HepG2 (cell line): ENCODE results near the gene DNAJC10. TPM values are rescaled to one million over a fixed set of nuclear protein-coding genes. Genes with fewer than 3 reads are reported as not detected.
A peak's percentile ranks its signal among the peaks of the same experiment; 100 is the strongest.

Source experiments
- AGO1 ChIP-seq: fragments of 200-400 bp; formaldehyde crosslinking; IDR thresholded peaks from 2 replicates; pipeline ENCODE4 v1.6.1; 2017; ENCODE audit warnings: mild to moderate bottlenecking, low read depth, low read length, moderate library complexity; ENCODE audit not compliant: poor library complexity, severe bottlenecking
- GFI1 ChIP-seq: sonication (generic); formaldehyde crosslinking; IDR thresholded peaks from 2 replicates; pipeline ENCODE4 v1.5.0; 2020; ENCODE audit warnings: missing genetic modification reagents, mild to moderate bottlenecking, borderline replicate concordance
- PAX8 ChIP-seq: sonication (generic); formaldehyde crosslinking; IDR thresholded peaks from 2 replicates; pipeline ENCODE4 v1.8.0; 2022; ENCODE audit warnings: mild to moderate bottlenecking, missing genetic modification reagents, borderline replicate concordance
- REXO4 ChIP-seq: sonication (generic); formaldehyde crosslinking; IDR thresholded peaks from 2 replicates; pipeline ENCODE4 v1.8.0; 2022; ENCODE audit warnings: missing genetic modification reagents, mild to moderate bottlenecking, borderline replicate concordance
- ZNF430 ChIP-seq: sonication (generic); formaldehyde crosslinking; IDR thresholded peaks from 2 replicates; pipeline ENCODE4 v1.9.0; 2021; ENCODE audit warnings: mild to moderate bottlenecking, missing genetic modification reagents
- ZNF562 ChIP-seq: sonication (generic); formaldehyde crosslinking; IDR thresholded peaks from 2 replicates; pipeline ENCODE4 v1.8.0; 2022; ENCODE audit warnings: missing genetic modification reagents, borderline replicate concordance
- ZNF598 ChIP-seq: sonication (generic); formaldehyde crosslinking; IDR thresholded peaks from 2 replicates; pipeline ENCODE4 v1.5.1; 2020; ENCODE audit warnings: mild to moderate bottlenecking, missing genetic modification reagents, borderline replicate concordance
- polyA plus RNA-seq, 8 experiments: library from polyadenylated mRNA; depleted of rRNA in 3 of 8; stranded (reverse) in 7 of 8; unstranded in 1 of 8; fragments of >200 nt; fragmentation: Illumina TruSeq in 4 of 8; extraction: Trizol in 4 of 8; gene quantifications; 2 replicates each; pipeline versions ENCODE4 v1.2.1 to v1.2.3, GENCODE V29; 2011 to 2016; ENCODE audit warnings: low read depth in 4 of 8, missing spikeins in 1 of 8, mixed read lengths in 1 of 8; ENCODE audit not compliant: insufficient read depth in 1 of 8
- total RNA-seq, 5 experiments: library from RNA; depleted of rRNA; stranded (reverse); fragments of >200 nt; fragmentation: Illumina TruSeq; extraction: Trizol; gene quantifications; 2 replicates each; pipeline ENCODE4 v1.2.3, GENCODE V29; 2016; ENCODE audit warnings: low read depth in 1 of 5
- TF ChIP-seq, protein P1 (sequence below), 2 experiments: sonication (generic) in 1 of 2; formaldehyde crosslinking in 1 of 2; IDR thresholded peaks; 2 replicates each; pipeline versions ENCODE4 v1.6.1 to v1.9.0; 2014 to 2022; ENCODE audit warnings: antibody characterized with exemption in 1 of 2, borderline replicate concordance in 1 of 2, inconsistent platforms in 1 of 2, low read depth in 1 of 2, missing genetic modification reagents in 1 of 2
- TF ChIP-seq, protein P2 (sequence below): sonication (generic); formaldehyde crosslinking; conservative IDR thresholded peaks from 2 replicates; pipeline ENCODE4 v1.4.0; 2020; ENCODE audit warnings: missing genetic modification reagents
- TF ChIP-seq, protein P3 (sequence below): IDR thresholded peaks from 2 replicates; pipeline ENCODE4 v1.6.1; 2018; ENCODE audit warnings: missing genetic modification reagents
- TF ChIP-seq, protein P4 (sequence below): IDR thresholded peaks from 2 replicates; pipeline ENCODE4 v1.6.1; 2016; ENCODE audit warnings: low read depth, borderline replicate concordance
- TF ChIP-seq, protein P5 (sequence below): sonication (generic); formaldehyde crosslinking; IDR thresholded peaks from 2 replicates; pipeline ENCODE4 v1.5.1; 2020; ENCODE audit warnings: mild to moderate bottlenecking, missing genetic modification reagents

Gene DNAJC10
- total and polyA plus RNA-seq, 2 of the 13 experiments (the other 11 are each of a cell fraction or from before 2014, with no cell fraction given), result 44.1 to 178 TPM

DNA sequence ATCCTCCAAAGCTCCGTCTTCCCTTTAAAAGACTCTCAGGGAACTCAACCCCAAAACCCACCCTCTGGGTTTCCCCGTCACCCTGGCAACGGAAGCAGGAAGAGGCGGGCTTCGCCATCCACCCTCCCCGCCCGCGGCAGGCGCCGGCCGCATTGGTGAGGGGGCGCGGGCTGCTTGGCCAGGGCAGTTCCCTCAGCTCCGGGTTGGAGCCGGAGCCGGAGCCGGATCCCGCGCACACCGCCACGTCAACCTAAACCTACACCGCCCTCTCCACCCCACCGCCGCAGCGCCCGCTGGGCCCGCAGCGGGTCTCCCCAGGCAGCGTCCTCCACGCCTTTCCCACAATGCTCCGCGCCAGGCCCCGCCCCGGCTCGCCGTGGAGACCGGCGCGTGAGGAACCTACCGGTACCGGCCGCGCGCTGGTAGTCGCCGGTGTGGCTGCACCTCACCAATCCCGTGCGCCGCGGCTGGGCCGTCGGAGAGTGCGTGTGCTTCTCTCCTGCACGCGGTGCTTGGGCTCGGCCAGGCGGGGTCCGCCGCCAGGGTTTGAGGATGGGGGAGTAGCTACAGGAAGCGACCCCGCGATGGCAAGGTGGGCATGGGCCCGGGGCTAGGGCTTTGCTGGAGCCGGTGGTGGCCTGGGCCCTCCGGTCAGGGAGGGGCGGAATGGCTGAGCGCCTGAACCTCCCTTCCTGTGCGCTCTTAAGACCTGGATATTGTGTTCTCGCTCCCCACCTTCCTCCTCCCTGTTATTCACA lies at the start of gene DNAJC10 (continued):
- TF ChIP-seq ZNF562 (CRISPR knock-in tag) (no peak), ZNF598 (CRISPR knock-in tag) (peak; percentile 91), ZNF430 (CRISPR knock-in tag) (peak; percentile 94), PAX8 (CRISPR knock-in tag) (peak; percentile 94; the same call in 1 of the 2 replicates), AGO1 (no peak), GFI1 (CRISPR knock-in tag) (peak; percentile 63; the same call in 1 of the 2 replicates), REXO4 (0 out of 2 replicates have a peak, but pooled peaks have one; percentile 59)
- TF ChIP-seq, protein P1, sequence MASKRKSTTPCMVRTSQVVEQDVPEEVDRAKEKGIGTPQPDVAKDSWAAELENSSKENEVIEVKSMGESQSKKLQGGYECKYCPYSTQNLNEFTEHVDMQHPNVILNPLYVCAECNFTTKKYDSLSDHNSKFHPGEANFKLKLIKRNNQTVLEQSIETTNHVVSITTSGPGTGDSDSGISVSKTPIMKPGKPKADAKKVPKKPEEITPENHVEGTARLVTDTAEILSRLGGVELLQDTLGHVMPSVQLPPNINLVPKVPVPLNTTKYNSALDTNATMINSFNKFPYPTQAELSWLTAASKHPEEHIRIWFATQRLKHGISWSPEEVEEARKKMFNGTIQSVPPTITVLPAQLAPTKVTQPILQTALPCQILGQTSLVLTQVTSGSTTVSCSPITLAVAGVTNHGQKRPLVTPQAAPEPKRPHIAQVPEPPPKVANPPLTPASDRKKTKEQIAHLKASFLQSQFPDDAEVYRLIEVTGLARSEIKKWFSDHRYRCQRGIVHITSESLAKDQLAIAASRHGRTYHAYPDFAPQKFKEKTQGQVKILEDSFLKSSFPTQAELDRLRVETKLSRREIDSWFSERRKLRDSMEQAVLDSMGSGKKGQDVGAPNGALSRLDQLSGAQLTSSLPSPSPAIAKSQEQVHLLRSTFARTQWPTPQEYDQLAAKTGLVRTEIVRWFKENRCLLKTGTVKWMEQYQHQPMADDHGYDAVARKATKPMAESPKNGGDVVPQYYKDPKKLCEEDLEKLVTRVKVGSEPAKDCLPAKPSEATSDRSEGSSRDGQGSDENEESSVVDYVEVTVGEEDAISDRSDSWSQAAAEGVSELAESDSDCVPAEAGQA (IDR thresholded peaks at IDR 0.05; ENCODE audit: low read depth), result peak; percentile 68
- TF ChIP-seq, protein P1 (CRISPR knock-in tag; IDR thresholded peaks at IDR 0.05; ENCODE audit: borderline replicate concordance), result 0 out of 2 replicates have a peak, but pooled peaks have one; percentile 36
- TF ChIP-seq, protein P2, sequence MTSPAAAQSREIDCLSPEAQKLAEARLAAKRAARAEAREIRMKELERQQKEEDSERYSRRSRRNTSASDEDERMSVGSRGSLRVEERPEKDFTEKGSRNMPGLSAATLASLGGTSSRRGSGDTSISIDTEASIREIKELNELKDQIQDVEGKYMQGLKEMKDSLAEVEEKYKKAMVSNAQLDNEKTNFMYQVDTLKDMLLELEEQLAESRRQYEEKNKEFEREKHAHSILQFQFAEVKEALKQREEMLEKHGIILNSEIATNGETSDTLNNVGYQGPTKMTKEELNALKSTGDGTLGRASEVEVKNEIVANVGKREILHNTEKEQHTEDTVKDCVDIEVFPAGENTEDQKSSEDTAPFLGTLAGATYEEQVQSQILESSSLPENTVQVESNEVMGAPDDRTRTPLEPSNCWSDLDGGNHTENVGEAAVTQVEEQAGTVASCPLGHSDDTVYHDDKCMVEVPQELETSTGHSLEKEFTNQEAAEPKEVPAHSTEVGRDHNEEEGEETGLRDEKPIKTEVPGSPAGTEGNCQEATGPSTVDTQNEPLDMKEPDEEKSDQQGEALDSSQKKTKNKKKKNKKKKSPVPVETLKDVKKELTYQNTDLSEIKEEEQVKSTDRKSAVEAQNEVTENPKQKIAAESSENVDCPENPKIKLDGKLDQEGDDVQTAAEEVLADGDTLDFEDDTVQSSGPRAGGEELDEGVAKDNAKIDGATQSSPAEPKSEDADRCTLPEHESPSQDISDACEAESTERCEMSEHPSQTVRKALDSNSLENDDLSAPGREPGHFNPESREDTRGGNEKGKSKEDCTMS (CRISPR knock-in tag), result no peak; the same call in 1 of the 2 replicates
- TF ChIP-seq, protein P3, sequence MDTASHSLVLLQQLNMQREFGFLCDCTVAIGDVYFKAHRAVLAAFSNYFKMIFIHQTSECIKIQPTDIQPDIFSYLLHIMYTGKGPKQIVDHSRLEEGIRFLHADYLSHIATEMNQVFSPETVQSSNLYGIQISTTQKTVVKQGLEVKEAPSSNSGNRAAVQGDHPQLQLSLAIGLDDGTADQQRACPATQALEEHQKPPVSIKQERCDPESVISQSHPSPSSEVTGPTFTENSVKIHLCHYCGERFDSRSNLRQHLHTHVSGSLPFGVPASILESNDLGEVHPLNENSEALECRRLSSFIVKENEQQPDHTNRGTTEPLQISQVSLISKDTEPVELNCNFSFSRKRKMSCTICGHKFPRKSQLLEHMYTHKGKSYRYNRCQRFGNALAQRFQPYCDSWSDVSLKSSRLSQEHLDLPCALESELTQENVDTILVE (CRISPR knock-in tag), result peak; percentile 99
- TF ChIP-seq, protein P4, sequence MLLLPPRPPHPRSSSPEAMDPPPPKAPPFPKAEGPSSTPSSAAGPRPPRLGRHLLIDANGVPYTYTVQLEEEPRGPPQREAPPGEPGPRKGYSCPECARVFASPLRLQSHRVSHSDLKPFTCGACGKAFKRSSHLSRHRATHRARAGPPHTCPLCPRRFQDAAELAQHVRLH (CRISPR knock-in tag), result peak; percentile 89; the same call in 1 of the 2 replicates
- TF ChIP-seq, protein P5, sequence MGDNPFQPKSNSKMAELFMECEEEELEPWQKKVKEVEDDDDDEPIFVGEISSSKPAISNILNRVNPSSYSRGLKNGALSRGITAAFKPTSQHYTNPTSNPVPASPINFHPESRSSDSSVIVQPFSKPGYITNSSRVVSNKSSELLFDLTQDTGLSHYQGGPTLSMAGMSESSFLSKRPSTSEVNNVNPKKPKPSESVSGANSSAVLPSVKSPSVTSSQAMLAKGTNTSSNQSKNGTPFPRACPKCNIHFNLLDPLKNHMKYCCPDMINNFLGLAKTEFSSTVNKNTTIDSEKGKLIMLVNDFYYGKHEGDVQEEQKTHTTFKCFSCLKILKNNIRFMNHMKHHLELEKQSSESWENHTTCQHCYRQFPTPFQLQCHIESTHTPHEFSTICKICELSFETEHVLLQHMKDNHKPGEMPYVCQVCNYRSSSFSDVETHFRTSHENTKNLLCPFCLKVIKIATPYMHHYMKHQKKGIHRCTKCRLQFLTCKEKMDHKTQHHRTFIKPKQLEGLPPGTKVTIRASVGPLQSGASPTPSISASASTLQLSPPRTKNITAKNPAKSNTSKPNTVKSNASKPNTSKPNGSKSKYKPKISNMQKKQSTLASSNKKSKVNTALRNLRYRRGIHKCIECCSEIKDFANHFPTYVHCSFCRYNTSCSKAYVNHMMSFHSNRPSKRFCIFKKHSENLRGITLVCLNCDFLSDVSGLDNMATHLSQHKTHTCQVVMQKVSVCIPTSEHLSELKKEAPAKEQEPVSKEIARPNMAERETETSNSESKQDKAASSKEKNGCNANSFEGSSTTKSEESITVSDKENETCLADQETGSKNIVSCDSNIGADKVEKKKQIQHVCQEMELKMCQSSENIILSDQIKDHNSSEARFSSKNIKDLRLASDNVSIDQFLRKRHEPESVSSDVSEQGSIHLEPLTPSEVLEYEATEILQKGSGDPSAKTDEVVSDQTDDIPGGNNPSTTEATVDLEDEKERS (CRISPR knock-in tag), result peak; percentile 63; the same call in 1 of the 2 replicates
